Measurements from ENCODE around the gene SH3BP5. TPM values are rescaled to one million over a fixed set of nuclear protein-coding genes. Genes with fewer than 3 reads are reported as not detected.

Gene SH3BP5
- total RNA-seq, 1 experiment from 2014 or later, result 13.9 TPM

DNA sequence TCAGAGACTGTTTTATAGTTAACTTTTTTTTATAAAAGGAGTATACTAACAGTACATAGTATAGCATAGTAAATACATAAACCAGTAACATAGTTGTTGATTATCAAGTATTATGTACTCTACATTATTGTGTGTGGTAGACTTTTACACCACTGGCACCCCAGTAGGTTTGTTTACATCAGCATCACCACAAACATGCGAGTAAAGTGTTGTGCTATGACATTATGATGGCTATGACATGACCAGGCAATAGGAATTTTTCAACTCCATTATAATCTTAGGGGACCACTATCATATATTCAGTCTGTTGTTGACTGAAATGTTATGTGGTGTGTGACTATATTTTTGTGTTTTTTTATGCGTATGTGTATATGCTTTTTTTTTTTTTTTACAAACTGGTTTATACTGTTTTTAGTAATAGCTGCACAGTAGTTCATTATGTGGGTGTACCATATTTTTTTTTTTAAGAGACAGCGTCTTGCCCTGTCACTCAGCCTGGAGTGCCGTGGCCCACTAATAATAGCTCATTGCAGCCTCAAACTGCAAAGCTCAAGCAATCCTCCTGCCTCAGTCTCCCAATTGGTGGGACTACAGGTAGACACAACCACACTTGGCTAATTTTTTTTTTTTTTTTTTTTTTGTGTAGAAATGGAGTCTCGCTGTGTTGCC lies 124.4 kb downstream of the SH3BP5 start:
- intact Hi-C loops (cut with micrococcal nuclease), result loop anchor here (10.0 kb wide), 2 partner anchors 283 to 977 kb away; no protein-coding TSS in a partner anchor
- Histone ChIP-seq H4K20me1 (ENCODE audit: insufficient read depth) (no peaks in the 10 kb centered on the region), H3K4me1 (ENCODE audit: control insufficient read depth in 1 of 2, insufficient read depth in 2 of 2, low read length in 2 of 2) (peaks cover 6 to 15% of the 10 kb centered on the region in 2 experiments; a peak in 3 of 4 replicates), H3K9ac (ENCODE audit: low read length) (no peak overlapping the region), H3K27me3 (ENCODE audit: insufficient read depth, low read length) (no peaks in the 10 kb centered on the region), H3K9me3 (ENCODE audit: control insufficient read depth in 1 of 2, insufficient read depth in 1 of 2, low read depth in 1 of 2, low read length in 2 of 2) (no peaks in the 10 kb centered on the region), H2AFZ (ENCODE audit: low read depth, low read length, poor library complexity, severe bottlenecking) (no peak overlapping the region), H3K79me2 (ENCODE audit: insufficient read depth, low read length) (peaks cover 44% of the 10 kb centered on the region), H3K36me3 (ENCODE audit: control insufficient read depth in 1 of 2, insufficient read depth in 2 of 2, low read length in 2 of 2) (peaks cover 9 to 10% of the 10 kb centered on the region in 2 experiments), H3K9me2 (ENCODE audit: insufficient read depth) (no peaks in the 10 kb centered on the region), H3K4me2 (ENCODE audit: low read length) (peak overlapping the region; percentile 86; the same call in 1 of the 2 replicates), H3K27ac (ENCODE audit: low read depth, low read length) (no peak overlapping the region), H3K4me3 (replicated peaks in 1 of 2; ENCODE audit: low read depth in 1 of 2, low read length in 2 of 2) (peak overlapping the region in 1 of 2 experiments; percentile 92; a peak in 1 of 4 replicates)
- no peak for ATAC-seq
- TF ChIP-seq, protein P1, sequence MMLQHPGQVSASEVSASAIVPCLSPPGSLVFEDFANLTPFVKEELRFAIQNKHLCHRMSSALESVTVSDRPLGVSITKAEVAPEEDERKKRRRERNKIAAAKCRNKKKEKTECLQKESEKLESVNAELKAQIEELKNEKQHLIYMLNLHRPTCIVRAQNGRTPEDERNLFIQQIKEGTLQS (IDR thresholded peaks at IDR 0.05), result no peak
- TF ChIP-seq, protein P2, sequence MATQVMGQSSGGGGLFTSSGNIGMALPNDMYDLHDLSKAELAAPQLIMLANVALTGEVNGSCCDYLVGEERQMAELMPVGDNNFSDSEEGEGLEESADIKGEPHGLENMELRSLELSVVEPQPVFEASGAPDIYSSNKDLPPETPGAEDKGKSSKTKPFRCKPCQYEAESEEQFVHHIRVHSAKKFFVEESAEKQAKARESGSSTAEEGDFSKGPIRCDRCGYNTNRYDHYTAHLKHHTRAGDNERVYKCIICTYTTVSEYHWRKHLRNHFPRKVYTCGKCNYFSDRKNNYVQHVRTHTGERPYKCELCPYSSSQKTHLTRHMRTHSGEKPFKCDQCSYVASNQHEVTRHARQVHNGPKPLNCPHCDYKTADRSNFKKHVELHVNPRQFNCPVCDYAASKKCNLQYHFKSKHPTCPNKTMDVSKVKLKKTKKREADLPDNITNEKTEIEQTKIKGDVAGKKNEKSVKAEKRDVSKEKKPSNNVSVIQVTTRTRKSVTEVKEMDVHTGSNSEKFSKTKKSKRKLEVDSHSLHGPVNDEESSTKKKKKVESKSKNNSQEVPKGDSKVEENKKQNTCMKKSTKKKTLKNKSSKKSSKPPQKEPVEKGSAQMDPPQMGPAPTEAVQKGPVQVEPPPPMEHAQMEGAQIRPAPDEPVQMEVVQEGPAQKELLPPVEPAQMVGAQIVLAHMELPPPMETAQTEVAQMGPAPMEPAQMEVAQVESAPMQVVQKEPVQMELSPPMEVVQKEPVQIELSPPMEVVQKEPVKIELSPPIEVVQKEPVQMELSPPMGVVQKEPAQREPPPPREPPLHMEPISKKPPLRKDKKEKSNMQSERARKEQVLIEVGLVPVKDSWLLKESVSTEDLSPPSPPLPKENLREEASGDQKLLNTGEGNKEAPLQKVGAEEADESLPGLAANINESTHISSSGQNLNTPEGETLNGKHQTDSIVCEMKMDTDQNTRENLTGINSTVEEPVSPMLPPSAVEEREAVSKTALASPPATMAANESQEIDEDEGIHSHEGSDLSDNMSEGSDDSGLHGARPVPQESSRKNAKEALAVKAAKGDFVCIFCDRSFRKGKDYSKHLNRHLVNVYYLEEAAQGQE (IDR thresholded peaks at IDR 0.05; ENCODE audit: low read depth), result no peak
- TF ChIP-seq RAD21 (IDR thresholded peaks at IDR 0.05; ENCODE audit: low read depth), result no peak
- TF ChIP-seq JUND (IDR thresholded peaks at IDR 0.05), result no peak
- TF ChIP-seq YY1 (IDR thresholded peaks at IDR 0.05; ENCODE audit: extremely low read depth, insufficient replicate concordance, low read depth, low read length), result no peak
- TF ChIP-seq EZH2 (IDR thresholded peaks at IDR 0.05), result no peak
- TF ChIP-seq FOSL1 (IDR thresholded peaks at IDR 0.05; ENCODE audit: low read depth), result no peak
- no peak for TF ChIP-seq CBX3 (IDR thresholded peaks at IDR 0.05; ENCODE audit: low read depth)
- TF ChIP-seq ELF1 (IDR thresholded peaks at IDR 0.05; ENCODE audit: borderline replicate concordance, low read depth), result no peak
- no peak for TF ChIP-seq EZH2phosphoT487 (IDR thresholded peaks at IDR 0.05; ENCODE audit: borderline replicate concordance)
- no peak for TF ChIP-seq POLR2AphosphoS5 (IDR thresholded peaks at IDR 0.05; ENCODE audit: low read depth, low read length)
- TF ChIP-seq, protein P3, sequence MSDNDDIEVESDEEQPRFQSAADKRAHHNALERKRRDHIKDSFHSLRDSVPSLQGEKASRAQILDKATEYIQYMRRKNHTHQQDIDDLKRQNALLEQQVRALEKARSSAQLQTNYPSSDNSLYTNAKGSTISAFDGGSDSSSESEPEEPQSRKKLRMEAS (IDR thresholded peaks at IDR 0.05), result no peak
- no peak for TF ChIP-seq TCF7L2 (IDR thresholded peaks at IDR 0.05; ENCODE audit: borderline replicate concordance, extremely low read depth, insufficient read depth, insufficient read length)
- TF ChIP-seq, protein P4, sequence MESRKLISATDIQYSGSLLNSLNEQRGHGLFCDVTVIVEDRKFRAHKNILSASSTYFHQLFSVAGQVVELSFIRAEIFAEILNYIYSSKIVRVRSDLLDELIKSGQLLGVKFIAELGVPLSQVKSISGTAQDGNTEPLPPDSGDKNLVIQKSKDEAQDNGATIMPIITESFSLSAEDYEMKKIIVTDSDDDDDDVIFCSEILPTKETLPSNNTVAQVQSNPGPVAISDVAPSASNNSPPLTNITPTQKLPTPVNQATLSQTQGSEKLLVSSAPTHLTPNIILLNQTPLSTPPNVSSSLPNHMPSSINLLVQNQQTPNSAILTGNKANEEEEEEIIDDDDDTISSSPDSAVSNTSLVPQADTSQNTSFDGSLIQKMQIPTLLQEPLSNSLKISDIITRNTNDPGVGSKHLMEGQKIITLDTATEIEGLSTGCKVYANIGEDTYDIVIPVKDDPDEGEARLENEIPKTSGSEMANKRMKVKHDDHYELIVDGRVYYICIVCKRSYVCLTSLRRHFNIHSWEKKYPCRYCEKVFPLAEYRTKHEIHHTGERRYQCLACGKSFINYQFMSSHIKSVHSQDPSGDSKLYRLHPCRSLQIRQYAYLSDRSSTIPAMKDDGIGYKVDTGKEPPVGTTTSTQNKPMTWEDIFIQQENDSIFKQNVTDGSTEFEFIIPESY (IDR thresholded peaks at IDR 0.05; ENCODE audit: extremely low read depth, insufficient replicate concordance, low read length), result no peak
- TF ChIP-seq CEBPB (IDR thresholded peaks at IDR 0.05; ENCODE audit: low read depth), result no peak
- TF ChIP-seq, protein P5, sequence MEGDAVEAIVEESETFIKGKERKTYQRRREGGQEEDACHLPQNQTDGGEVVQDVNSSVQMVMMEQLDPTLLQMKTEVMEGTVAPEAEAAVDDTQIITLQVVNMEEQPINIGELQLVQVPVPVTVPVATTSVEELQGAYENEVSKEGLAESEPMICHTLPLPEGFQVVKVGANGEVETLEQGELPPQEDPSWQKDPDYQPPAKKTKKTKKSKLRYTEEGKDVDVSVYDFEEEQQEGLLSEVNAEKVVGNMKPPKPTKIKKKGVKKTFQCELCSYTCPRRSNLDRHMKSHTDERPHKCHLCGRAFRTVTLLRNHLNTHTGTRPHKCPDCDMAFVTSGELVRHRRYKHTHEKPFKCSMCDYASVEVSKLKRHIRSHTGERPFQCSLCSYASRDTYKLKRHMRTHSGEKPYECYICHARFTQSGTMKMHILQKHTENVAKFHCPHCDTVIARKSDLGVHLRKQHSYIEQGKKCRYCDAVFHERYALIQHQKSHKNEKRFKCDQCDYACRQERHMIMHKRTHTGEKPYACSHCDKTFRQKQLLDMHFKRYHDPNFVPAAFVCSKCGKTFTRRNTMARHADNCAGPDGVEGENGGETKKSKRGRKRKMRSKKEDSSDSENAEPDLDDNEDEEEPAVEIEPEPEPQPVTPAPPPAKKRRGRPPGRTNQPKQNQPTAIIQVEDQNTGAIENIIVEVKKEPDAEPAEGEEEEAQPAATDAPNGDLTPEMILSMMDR (IDR thresholded peaks at IDR 0.05 in 2 of 3, conservative IDR thresholded peaks at IDR 0.05 in 1 of 3; ENCODE audit: borderline replicate concordance in 1 of 3, insufficient read depth in 1 of 3, low read depth in 2 of 3, low read length in 2 of 3), result no peak
- TF ChIP-seq SP1 (IDR thresholded peaks at IDR 0.05; ENCODE audit: low read depth), result no peak
- no peak for TF ChIP-seq POLR2A (IDR thresholded peaks at IDR 0.05; ENCODE audit: borderline replicate concordance, extremely low read depth, insufficient read depth, insufficient read length)
- TF ChIP-seq ZFX (IDR thresholded peaks at IDR 0.05), result no peak
- no peak for DNase-seq (ENCODE audit: low read depth, low spot score)
- ChIA-PET CTCF (interaction anchor here (1.5 kb wide), 1 partner anchor 60 kb away, joined by 4 read pairs; no protein-coding TSS in a partner anchor), RAD21 (ENCODE audit: low non-redundant PET in 1 of 2, low total read pairs in 2 of 2, uncharacterized antibody in 2 of 2, unreplicated experiment in 2 of 2) (no interaction called here), POLR2A (no interaction called here)
- BruUV-seq (replicated peaks), result no TSS peak
